Heart left ventricle (tissue), 16 donors: ENCODE measurements around the gene SCAMP1. TPM values are rescaled to one million over a fixed set of nuclear protein-coding genes. Genes with fewer than 3 reads are reported as not detected.

ENCODE experiments used
- ATAC-seq, 4 donors: fragments of 200-7000 bp; cut with Tn5 transposase; one replicate each; pipeline ENCODE4 v1.9.1; 2020 to 2022; ENCODE audit warnings: moderate library complexity in 4 of 4, mild to moderate bottlenecking in 3 of 4, moderate number of reproducible peaks in 1 of 4
- DNase-seq, 5 donors: peaks; one replicate each; pipeline ENCODE4 v3.0.0-alpha.2; 2020
- H3K27ac ChIP-seq, 12 donors: fragments of 200-600 bp; sonication (generic) in 4 of 12; one replicate each; pipeline versions ENCODE4 v1.5.0 to v1.8.0; 2016 to 2022; ENCODE audit warnings: mild to moderate bottlenecking in 2 of 12
- H3K27me3 ChIP-seq, 9 donors: fragments of 200-600 bp; sonication (generic) in 2 of 9; one replicate each; pipeline versions ENCODE4 v1.5.1 to v1.8.0; 2016 to 2022; ENCODE audit warnings: mild to moderate bottlenecking in 3 of 9
- H3K36me3 ChIP-seq, 9 donors: fragments of 200-600 bp; sonication (generic) in 2 of 9; one replicate each; pipeline versions ENCODE4 v1.5.0 to v1.8.0; 2018 to 2022; ENCODE audit warnings: mild to moderate bottlenecking in 2 of 9
- H3K4me1 ChIP-seq, 12 donors: fragments of 200-600 bp; sonication (generic) in 4 of 12; one replicate each; pipeline versions ENCODE4 v1.5.0 to v1.8.0; 2016 to 2022; ENCODE audit warnings: mild to moderate bottlenecking in 3 of 12
- H3K4me3 ChIP-seq, 12 donors: fragments of 200-600 bp; sonication (generic) in 4 of 12; one replicate each; pipeline versions ENCODE4 v1.5.0 to v1.8.0; 2017 to 2022; ENCODE audit warnings: mild to moderate bottlenecking in 9 of 12, moderate library complexity in 4 of 12
- H3K9me3 ChIP-seq, 12 donors: fragments of 200-600 bp; sonication (generic) in 4 of 12; one replicate each; pipeline versions ENCODE4 v1.5.0 to v1.8.0; 2016 to 2022; ENCODE audit warnings: mild to moderate bottlenecking in 1 of 12
- POLR2A ChIP-seq, 2 donors: fragments of 450-650 bp; IDR thresholded peaks; one replicate each; pipeline ENCODE4 v1.6.1; 2017; ENCODE audit warnings: antibody characterized with exemption in 2 of 2, mild to moderate bottlenecking in 2 of 2, moderate library complexity in 2 of 2
- WGBS, 4 donors: extraction: QIAGEN DNeasy Blood & Tissue Kit in 2 of 4; methylation state at CpG; one replicate each; pipeline versions ENCODE4 v1.1.5 to v1.1.7; 2013 to 2018; 5-methylcytosine and 5-hydroxymethylcytosine counted together
- intact Hi-C, 10 donors: fragments of 100-400 bp; cut with DNase I; formaldehyde crosslinking; loops; one replicate each; pipeline versions ENCODE4 v1.11.1 to v1.14.2; 2022
- polyA plus RNA-seq, 2 donors: library from polyadenylated mRNA; stranded (reverse); fragments of 200-250 nt; gene quantifications; one replicate each; pipeline ENCODE4 v1.2.3, GENCODE V29; 2013
- total RNA-seq, 9 donors: library from RNA; depleted of rRNA in 2 of 9; stranded (reverse); fragments of >200 nt in 2 of 9; fragmentation: NEBNext Ultra II Directional in 3 of 9; extraction: Animal tissue kit (Norgen Biotek cat#: 25700) in 3 of 9; gene quantifications; one replicate each; pipeline versions ENCODE4 v1.1.0 to v1.2.4, GENCODE V29; 2016 to 2023
- TF ChIP-seq, protein P1 (sequence below), 12 donors: fragments of 200-600 bp; sonication (generic) in 4 of 12; IDR thresholded peaks; one replicate each; pipeline versions ENCODE4 v1.5.0 to v1.8.0; 2018 to 2022; ENCODE audit warnings: antibody characterized with exemption in 12 of 12, mild to moderate bottlenecking in 5 of 12
- donor health status: ischemic (EF 13 %, LVEDD 7.1; RV severe dilation, severe dysfunction).
- donor health status: healthy with polysubstance abuse.
- donor health status: DM: no; HTN: yes; CAD: no.
- donor health status: DM: no; HTN: no; CAD: no.
- donor health status: ischemic (EF 25% LVEDD 6.9; RV normal size, moderate dysfunction).
- donor health status: ischemic (EF 25% LVEDD 5.7; RV mildly dilated, moderate dysfunction).
- donor health status: healthy.
- donor health status: DM: yes; HTN: yes; CAD: no.
- donor health status: ischemic (EF 35%, LVEDD 5.7; RV mildly dilated, moderate dysfunction).
- donor health status: nonischemic (EF 11% LVEDD 7.7; RV severe dilation, severe dysfunction).
- donor health status: DM: yes; HTN: yes; CAD: no.
- donor health status: PGD.
- donor health status: ischemic (EF 29% LVEDD 5.4; RV normal size, mild dysfunction).
- donor health status: nonischemic (EF 23%, LVEDD 6.1; RV moderate dilation, normal function).

The SCAMP1 gene
- total and polyA plus RNA-seq, 11 donors = 6.9 to 40.6 (median 33.7) TPM

DNA sequence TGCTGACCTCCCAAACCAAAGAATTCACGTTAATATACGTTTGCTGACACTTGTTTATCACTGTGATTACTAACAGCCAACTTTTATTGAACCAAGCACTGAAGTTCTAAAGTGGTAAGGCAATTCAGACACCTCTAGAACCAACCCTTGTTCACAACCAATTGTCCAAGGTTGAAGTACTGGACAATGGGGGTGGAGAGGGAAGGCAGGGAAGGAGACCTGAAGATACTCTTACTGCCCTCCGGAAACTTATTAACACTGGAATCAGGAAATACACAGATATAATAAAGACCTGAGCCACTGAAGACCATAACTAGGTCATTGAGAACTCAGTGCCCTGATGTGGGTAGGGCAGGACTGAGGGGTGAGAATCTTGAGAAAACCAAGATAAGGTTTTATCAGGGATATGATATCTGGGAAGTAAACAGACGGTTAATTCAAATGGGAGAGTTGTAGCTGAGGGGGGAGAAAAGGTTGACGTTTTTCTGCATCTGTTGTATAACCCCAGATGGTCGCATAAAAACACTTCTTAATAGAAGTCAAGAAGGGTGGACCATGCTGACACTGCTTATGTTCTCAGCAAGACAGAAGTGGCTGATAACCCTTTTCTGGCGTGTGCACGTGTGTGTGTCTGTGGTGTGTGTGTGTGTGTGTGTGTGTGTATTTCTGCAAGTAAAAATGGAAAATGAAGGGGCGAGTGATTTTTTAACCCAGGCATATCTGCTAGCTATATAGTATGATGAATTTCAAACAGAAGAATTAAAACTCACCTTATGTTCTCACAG lies 162.3 kb downstream of the SCAMP1 start:
- intact Hi-C loops = loop anchor here in 1 of 10 donors (10.0 kb wide), 1 partner anchor 208 kb away; no protein-coding TSS in a partner anchor
- DNase-seq (no peak), ATAC-seq (no peak)
- peaks cover 3 to 67% (median 38%) of the 10 kb centered on the region in 12 donors for H3K4me1 ChIP-seq
- no peak overlapping the region for H3K4me3 ChIP-seq
- H3K36me3 ChIP-seq = no peaks in the 10 kb centered on the region
- 78 to 89% (median 83%) methylated on average over 9 of the region's 9 CpGs for WGBS, 4 donors
- H3K27ac ChIP-seq = peak overlapping the region in 1 of 12 donors; percentile 65
- TF ChIP-seq POLR2A (IDR thresholded peaks at IDR 0.05) = no peak
- TF ChIP-seq, protein P1, sequence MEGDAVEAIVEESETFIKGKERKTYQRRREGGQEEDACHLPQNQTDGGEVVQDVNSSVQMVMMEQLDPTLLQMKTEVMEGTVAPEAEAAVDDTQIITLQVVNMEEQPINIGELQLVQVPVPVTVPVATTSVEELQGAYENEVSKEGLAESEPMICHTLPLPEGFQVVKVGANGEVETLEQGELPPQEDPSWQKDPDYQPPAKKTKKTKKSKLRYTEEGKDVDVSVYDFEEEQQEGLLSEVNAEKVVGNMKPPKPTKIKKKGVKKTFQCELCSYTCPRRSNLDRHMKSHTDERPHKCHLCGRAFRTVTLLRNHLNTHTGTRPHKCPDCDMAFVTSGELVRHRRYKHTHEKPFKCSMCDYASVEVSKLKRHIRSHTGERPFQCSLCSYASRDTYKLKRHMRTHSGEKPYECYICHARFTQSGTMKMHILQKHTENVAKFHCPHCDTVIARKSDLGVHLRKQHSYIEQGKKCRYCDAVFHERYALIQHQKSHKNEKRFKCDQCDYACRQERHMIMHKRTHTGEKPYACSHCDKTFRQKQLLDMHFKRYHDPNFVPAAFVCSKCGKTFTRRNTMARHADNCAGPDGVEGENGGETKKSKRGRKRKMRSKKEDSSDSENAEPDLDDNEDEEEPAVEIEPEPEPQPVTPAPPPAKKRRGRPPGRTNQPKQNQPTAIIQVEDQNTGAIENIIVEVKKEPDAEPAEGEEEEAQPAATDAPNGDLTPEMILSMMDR (IDR thresholded peaks at IDR 0.05) = no peak
- no peaks in the 10 kb centered on the region for H3K27me3 ChIP-seq
- no peaks in the 10 kb centered on the region for H3K9me3 ChIP-seq

DNA sequence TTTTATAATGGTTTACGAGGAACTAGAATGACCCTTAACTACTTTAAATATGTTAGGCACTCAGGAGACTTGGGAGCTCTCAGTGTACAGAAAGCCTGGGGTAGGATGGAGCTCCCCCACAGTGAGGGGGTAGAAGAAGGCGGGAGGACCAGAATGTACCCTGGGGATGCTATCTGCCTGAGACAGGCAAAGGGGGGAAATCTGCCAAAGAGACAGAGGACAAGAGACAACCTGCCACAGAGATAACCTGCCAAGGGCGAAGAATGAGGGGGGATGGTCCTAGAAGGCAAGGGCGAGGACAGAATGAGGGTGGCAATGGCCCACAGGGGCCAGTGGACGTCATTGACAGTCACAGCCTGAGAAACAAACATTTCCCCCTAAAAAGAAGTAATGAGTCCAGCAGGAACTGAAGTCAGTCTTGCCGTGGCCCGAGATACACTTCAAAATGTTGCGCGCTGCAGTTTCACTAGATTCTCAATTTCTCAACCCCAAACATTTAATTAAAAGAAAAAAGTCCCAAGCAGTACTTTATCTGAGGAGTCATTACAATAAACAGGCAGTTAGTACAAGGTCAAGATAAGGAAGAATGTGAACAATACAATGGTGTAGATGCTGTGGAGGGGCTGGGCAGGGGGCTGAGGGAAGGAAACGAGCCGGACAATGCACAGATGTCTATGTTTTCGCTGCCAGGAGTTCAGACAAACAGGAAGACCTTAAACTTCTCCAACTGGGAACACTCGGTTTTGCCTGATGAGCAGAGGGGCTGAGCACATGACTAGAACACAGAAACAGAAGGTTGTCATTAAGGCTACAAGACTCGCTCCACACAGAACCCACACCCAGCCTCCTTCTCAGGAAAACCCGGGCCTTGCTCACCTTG lies 163.1 kb downstream of the SCAMP1 start:
- H3K27me3 ChIP-seq = no peaks in the 10 kb centered on the region
- no peak overlapping the region for H3K4me3 ChIP-seq
- H3K36me3 ChIP-seq = no peaks in the 10 kb centered on the region
- no peak for DNase-seq
- peak in 3 of 4 donors; percentile 2 to 27 (median 9) for ATAC-seq
- TF ChIP-seq, protein P1 (IDR thresholded peaks at IDR 0.05) = no peak
- 61 to 73% (median 68%) methylated on average over 15 of the region's 15 CpGs for WGBS, 4 donors
- H3K9me3 ChIP-seq = no peaks in the 10 kb centered on the region
- intact Hi-C loops = loop anchor here in 1 of 10 donors (10.0 kb wide), 1 partner anchor 209 kb away; no protein-coding TSS in a partner anchor
- H3K27ac ChIP-seq = peak overlapping the region in 8 of 12 donors; percentile 6 to 68 (median 43)
- H3K4me1 ChIP-seq = peaks cover 3 to 70% (median 38%) of the 10 kb centered on the region in 12 donors

DNA sequence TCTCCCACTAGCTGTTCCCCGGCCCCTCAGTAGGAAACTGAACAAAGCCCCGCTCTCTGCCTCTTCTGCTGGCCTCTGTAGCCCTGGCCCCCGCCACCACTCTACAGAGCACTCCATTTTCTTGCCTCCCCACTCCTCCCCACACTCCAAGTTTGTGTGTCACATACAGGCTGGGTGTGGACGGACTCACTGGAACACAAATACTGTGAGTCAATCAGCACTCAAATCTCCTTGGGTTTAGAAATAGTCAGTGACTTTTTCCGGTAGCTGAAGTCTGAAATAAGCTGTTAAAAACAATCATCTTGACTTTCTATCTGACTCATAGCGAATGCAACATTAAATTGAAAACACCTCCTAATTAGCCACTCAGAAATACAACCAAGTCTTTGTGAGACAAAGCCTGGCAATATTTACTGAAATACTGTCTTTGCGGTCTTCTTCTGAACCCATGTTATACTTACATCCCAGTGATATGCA lies 165.7 kb downstream of the SCAMP1 start:
- ATAC-seq (peak in 2 of 4 donors; percentile 40 to 42), DNase-seq (no peak)
- intact Hi-C loops = loop anchor here in 3 of 10 donors (5.0 to 10.0 kb wide), 3 partner anchors 49 to 211 kb away; no protein-coding TSS in a partner anchor
- peaks cover 0 to 79% (median 32%) of the 10 kb centered on the region in 12 donors for H3K4me1 ChIP-seq
- no peak overlapping the region for H3K4me3 ChIP-seq
- 89 to 92% (median 90%) methylated on average over 7 of the region's 7 CpGs for WGBS, 4 donors
- TF ChIP-seq, protein P1 (IDR thresholded peaks at IDR 0.05) = no peak
- peak in 1 of 2 donors; percentile 11 for TF ChIP-seq POLR2A (IDR thresholded peaks at IDR 0.05)
- peak overlapping the region in 4 of 12 donors; percentile 48 to 82 (median 64) for H3K27ac ChIP-seq
- no peaks in the 10 kb centered on the region for H3K27me3 ChIP-seq
- no peaks in the 10 kb centered on the region for H3K36me3 ChIP-seq
- no peaks in the 10 kb centered on the region for H3K9me3 ChIP-seq
